SU-DHL-6 (cell line): ENCODE data around the gene IL21.

Experiments
- EZH2phosphoT487 ChIP-seq: fragments of 200-600 bp; sonication (generic), shearing (Covaris generic); conservative IDR thresholded peaks from 2 replicates; pipeline ENCODE4 v1.6.1; 2018; ENCODE audit warnings: mild to moderate bottlenecking, antibody characterized with exemption, low read length, moderate library complexity, mixed read lengths
- TF ChIP-seq, protein P1 (sequence below): fragments of 200-600 bp; sonication (generic); IDR thresholded peaks from one replicate; pipeline ENCODE4 v1.5.1; 2017; ENCODE audit warnings: antibody characterized with exemption, mild to moderate bottlenecking, low read length, moderate library complexity; ENCODE audit not compliant: insufficient read depth, poor library complexity, severe bottlenecking

DNA sequence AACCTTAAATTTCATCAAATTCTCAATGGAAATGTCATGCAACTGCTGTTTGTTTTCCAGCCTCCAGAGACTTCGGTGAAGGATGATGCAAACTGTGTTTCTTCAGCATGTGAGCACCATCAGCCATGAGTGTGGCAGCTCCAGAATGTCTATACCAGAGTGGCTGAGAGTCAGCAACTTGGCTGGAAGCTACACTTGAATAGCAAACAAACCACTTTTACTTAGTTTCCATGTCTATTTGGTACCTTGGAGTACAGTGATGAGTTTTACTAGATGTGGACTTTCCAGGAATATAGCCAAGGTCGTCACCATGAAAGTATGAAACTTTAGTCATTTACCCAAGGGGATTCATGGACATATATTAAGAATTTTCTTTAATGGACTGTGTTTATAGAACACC is 4.3 kb upstream of the IL21 start:
- TF ChIP-seq, protein P1, sequence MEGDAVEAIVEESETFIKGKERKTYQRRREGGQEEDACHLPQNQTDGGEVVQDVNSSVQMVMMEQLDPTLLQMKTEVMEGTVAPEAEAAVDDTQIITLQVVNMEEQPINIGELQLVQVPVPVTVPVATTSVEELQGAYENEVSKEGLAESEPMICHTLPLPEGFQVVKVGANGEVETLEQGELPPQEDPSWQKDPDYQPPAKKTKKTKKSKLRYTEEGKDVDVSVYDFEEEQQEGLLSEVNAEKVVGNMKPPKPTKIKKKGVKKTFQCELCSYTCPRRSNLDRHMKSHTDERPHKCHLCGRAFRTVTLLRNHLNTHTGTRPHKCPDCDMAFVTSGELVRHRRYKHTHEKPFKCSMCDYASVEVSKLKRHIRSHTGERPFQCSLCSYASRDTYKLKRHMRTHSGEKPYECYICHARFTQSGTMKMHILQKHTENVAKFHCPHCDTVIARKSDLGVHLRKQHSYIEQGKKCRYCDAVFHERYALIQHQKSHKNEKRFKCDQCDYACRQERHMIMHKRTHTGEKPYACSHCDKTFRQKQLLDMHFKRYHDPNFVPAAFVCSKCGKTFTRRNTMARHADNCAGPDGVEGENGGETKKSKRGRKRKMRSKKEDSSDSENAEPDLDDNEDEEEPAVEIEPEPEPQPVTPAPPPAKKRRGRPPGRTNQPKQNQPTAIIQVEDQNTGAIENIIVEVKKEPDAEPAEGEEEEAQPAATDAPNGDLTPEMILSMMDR = no peak
- no peak for TF ChIP-seq EZH2phosphoT487
